K562 (cell line): ENCODE data around the gene PCOLCE2. TPM values are rescaled to one million over a fixed set of nuclear protein-coding genes. Genes with fewer than 3 reads are reported as not detected.

ENCODE experiments used
- ATAC-seq: fragments of 200-7000 bp; cut with Tn5 transposase; 3 replicates; pipeline ENCODE4 v1.9.1; 2020; ENCODE audit warnings: moderate library complexity
- BruUV-seq: library from RNA; stranded (reverse); fragments of 400-500 nt; replicated peaks from 2 replicates; lab custom pipeline; 2021; lab: Mats Ljungman, UMichigan
- CTCF ChIA-PET: fragments of 300-600 bp; formaldehyde crosslinking; extraction: SDS; loops from one replicate; lab custom pipeline; 2021; ENCODE audit warnings: low intra/inter-chr PET ratio; lab: Yijun Ruan, JAX
- POLR2A ChIA-PET: fragments of 300-600, 350-650 bp; sonication (Branson Sonifier 250); formaldehyde crosslinking; extraction: SDS; loops from one replicate; lab custom pipeline; 2021; ENCODE audit warnings: antibody characterized with exemption, inconsistent platforms; lab: Yijun Ruan, JAX
- DNase-seq, 4 experiments: peaks; one replicate each; pipeline versions ENCODE4 v3.0.0 to v3.0.0-alpha.2; 2011 to 2018; ENCODE audit warnings: low spot score in 3 of 4, mixed read lengths in 3 of 4; ENCODE audit errors: extremely low read depth in 1 of 4
- FAIRE-seq: peaks from 2 replicates; lab custom pipeline; 2011; peaks lifted over from hg19 to GRCh38; lab: Jason Lieb, UNC
- H2AFZ ChIP-seq: 2 replicates; pipeline ENCODE4 v1.6.0; 2011; ENCODE audit warnings: low read depth, low read length, control low read depth, inconsistent platforms
- H3K27ac ChIP-seq: fragments of 200-600 bp; 3 replicates; pipeline ENCODE4 v1.8.0; 2011; ENCODE audit warnings: low read depth, mild to moderate bottlenecking, control low read depth, inconsistent platforms, low read length, moderate library complexity, mixed read lengths; ENCODE audit errors: extremely low read depth
- H3K27me3 ChIP-seq, 2 experiments: fragments of 300-600 bp in 1 of 2; 2 replicates in 1 of 2; 3 replicates in 1 of 2; pipeline versions ENCODE4 v1.6.0 to v1.8.0; 2011; ENCODE audit warnings: inconsistent platforms in 2 of 2, low read length in 2 of 2, mild to moderate bottlenecking in 1 of 2, mixed read lengths in 1 of 2, moderate library complexity in 1 of 2; ENCODE audit not compliant: control insufficient read depth in 2 of 2, insufficient read depth in 2 of 2
- H3K36me3 ChIP-seq: fragments of 300-600 bp; 3 replicates; pipeline ENCODE4 v1.8.0; 2011; ENCODE audit warnings: mild to moderate bottlenecking, low read length, inconsistent platforms; ENCODE audit not compliant: control insufficient read depth, insufficient read depth
- H3K4me1 ChIP-seq, 2 experiments: fragments of 200-600 bp in 1 of 2; replicated peaks in 1 of 2; 2 replicates in 1 of 2; 3 replicates in 1 of 2; pipeline versions ENCODE4 v1.5.1 to v1.8.0; 2011; ENCODE audit warnings: inconsistent platforms in 2 of 2, low read length in 2 of 2, mild to moderate bottlenecking in 1 of 2, mixed read lengths in 1 of 2, moderate library complexity in 1 of 2; ENCODE audit not compliant: control insufficient read depth in 2 of 2, insufficient read depth in 2 of 2
- H3K4me2 ChIP-seq: 2 replicates; pipeline ENCODE4 v1.6.1; 2011; ENCODE audit warnings: low read length, control low read depth, inconsistent platforms, mixed read lengths; ENCODE audit not compliant: insufficient read depth
- H3K4me3 ChIP-seq: fragments of 200-600 bp; sonication (generic), shearing (Covaris generic); 2 replicates; pipeline ENCODE4 v1.5.1; 2016; ENCODE audit warnings: control low read depth, inconsistent platforms
- H3K79me2 ChIP-seq: fragments of 200-600 bp; 3 replicates; pipeline ENCODE4 v1.8.0; 2011; ENCODE audit warnings: low read length, inconsistent platforms; ENCODE audit not compliant: control insufficient read depth, insufficient read depth
- H3K9ac ChIP-seq, 2 experiments: 2 replicates each; pipeline versions ENCODE4 v1.6.0 to v1.6.1; 2011; ENCODE audit warnings: low read depth in 2 of 2, low read length in 2 of 2, control low read depth in 1 of 2, inconsistent platforms in 1 of 2, mild to moderate bottlenecking in 1 of 2, mixed read lengths in 1 of 2; ENCODE audit not compliant: insufficient read depth in 1 of 2
- H3K9me1 ChIP-seq: one replicate; pipeline ENCODE4 v1.6.0; 2011; ENCODE audit warnings: inconsistent platforms, mild to moderate bottlenecking, low read length, moderate library complexity; ENCODE audit not compliant: control insufficient read depth, insufficient read depth
- H3K9me3 ChIP-seq: replicated peaks from 2 replicates; pipeline ENCODE4 v1.5.1; 2011; ENCODE audit warnings: low read depth, low read length, inconsistent platforms; ENCODE audit not compliant: control insufficient read depth, insufficient read depth
- H4K20me1 ChIP-seq: replicated peaks from 2 replicates; pipeline ENCODE4 v1.6.1; 2011; ENCODE audit warnings: low read length, inconsistent platforms, mixed read lengths; ENCODE audit not compliant: control insufficient read depth, insufficient read depth
- CEBPG ChIP-seq, 3 experiments: fragments of 200-800 bp in 1 of 3; sonication (Bioruptor generic) in 1 of 3; sonication (generic) in 1 of 3; formaldehyde crosslinking in 1 of 3; IDR thresholded peaks in 2 of 3; conservative IDR thresholded peaks in 1 of 3; 2 replicates each; pipeline versions ENCODE4 v1.6.1 to v1.8.0; 2016 to 2022; ENCODE audit warnings: missing compliant biosample characterization in 2 of 3, missing genetic modification characterization in 2 of 3, mild to moderate bottlenecking in 1 of 3, missing genetic modification reagents in 1 of 3
- DPF2 ChIP-seq: fragments of 450-650 bp; IDR thresholded peaks from 2 replicates; pipeline ENCODE4 v1.6.1; 2016
- ELF1 ChIP-seq: fragments of 200-800 bp; sonication (Bioruptor generic); IDR thresholded peaks from 2 replicates; pipeline ENCODE4 v1.6.1; 2016; ENCODE audit warnings: missing genetic modification characterization, missing compliant biosample characterization
- GATA2 ChIP-seq: sonication (generic); formaldehyde crosslinking; IDR thresholded peaks from 2 replicates; pipeline ENCODE4 v1.4.0; 2020; ENCODE audit warnings: mild to moderate bottlenecking, missing genetic modification reagents
- HNRNPLL ChIP-seq: fragments of 200-400 bp; formaldehyde crosslinking; IDR thresholded peaks from 2 replicates; pipeline ENCODE4 v1.6.1; 2017; ENCODE audit warnings: low read length, low read depth, mild to moderate bottlenecking; ENCODE audit not compliant: poor library complexity, severe bottlenecking
- JUND ChIP-seq, 2 experiments: IDR thresholded peaks; 2 replicates in 1 of 2; 3 replicates in 1 of 2; pipeline ENCODE4 v1.6.1; 2011; ENCODE audit warnings: borderline replicate concordance in 2 of 2, low read depth in 2 of 2, low read length in 2 of 2, improper control_type of control experiment in 1 of 2, missing biosample characterization in 1 of 2, missing genetic modification characterization in 1 of 2, missing genetic modification reagents in 1 of 2
- LEF1 ChIP-seq: fragments of 450-650 bp; IDR thresholded peaks from 2 replicates; pipeline ENCODE4 v1.6.1; 2016; ENCODE audit warnings: mild to moderate bottlenecking
- MEF2D ChIP-seq: conservative IDR thresholded peaks from 2 replicates; pipeline ENCODE4 v1.6.1; 2016; ENCODE audit warnings: low read depth, missing genetic modification characterization, missing compliant biosample characterization
- NCOA2 ChIP-seq, 2 experiments: fragments of 450-650 bp; IDR thresholded peaks; 2 replicates each; pipeline ENCODE4 v1.6.1; 2018; ENCODE audit warnings: mild to moderate bottlenecking in 2 of 2, moderate library complexity in 1 of 2; ENCODE audit not compliant: partially characterized antibody in 2 of 2
- SMARCA4 ChIP-seq: fragments of 450-650 bp; IDR thresholded peaks from 2 replicates; pipeline ENCODE4 v1.6.1; 2016
- SRF ChIP-seq, 2 experiments: fragments of 250-450, 450-650 bp in 1 of 2; sonication (Bioruptor Pico) in 1 of 2; sonication (generic) in 1 of 2; formaldehyde crosslinking; IDR thresholded peaks; 2 replicates each; pipeline versions ENCODE4 v1.5.0 to v1.5.1; 2020 to 2022; ENCODE audit warnings: mild to moderate bottlenecking in 1 of 2, missing genetic modification reagents in 1 of 2
- TEAD2 ChIP-seq: fragments of 450-650 bp; IDR thresholded peaks from 2 replicates; pipeline ENCODE4 v1.6.1; 2016; ENCODE audit warnings: missing genetic modification characterization, control low read depth, missing compliant biosample characterization
- ZNF584 ChIP-seq: fragments of 200-800 bp; sonication (Bioruptor generic); IDR thresholded peaks from 2 replicates; pipeline ENCODE4 v1.6.1; 2016; ENCODE audit warnings: low read depth, mild to moderate bottlenecking, missing genetic modification characterization, missing compliant biosample characterization
- WGBS: fragments of 100-300 bp; shearing (Covaris generic); methylation state at CpG from one replicate; pipeline ENCODE4 v1.1.6; 2016; ENCODE audit warnings: low coverage, mixed read lengths; ENCODE audit not compliant: insufficient coverage; ENCODE audit errors: missing lambda C conversion rate; 5-methylcytosine and 5-hydroxymethylcytosine counted together
- in situ Hi-C: fragments of 300-500 bp; cut with MboI; formaldehyde crosslinking; loops from 4 replicates; pipeline ENCODE4 v1.15.0; 2018; ENCODE audit warnings: inconsistent platforms, mixed read lengths
- intact Hi-C: fragments of 100-400 bp; cut with micrococcal nuclease; formaldehyde crosslinking; loops from 2 replicates; pipeline ENCODE4 v1.14.2; 2022
- polyA plus RNA-seq, 8 experiments: library from polyadenylated mRNA; depleted of rRNA in 4 of 8; stranded (reverse) in 5 of 8; unstranded in 3 of 8; fragments of >200 nt; fragmentation: Nextera tagmentation in 2 of 8; fragmentation: Illumina TruSeq in 1 of 8; extraction: Ambion mirVana in 2 of 8; extraction: Trizol in 1 of 8; gene quantifications; 2 replicates each; pipeline versions ENCODE4 v1.2.1 to v1.2.3, GENCODE V29; 2011 to 2014; ENCODE audit warnings: inconsistent platforms in 1 of 8, missing spikeins in 1 of 8
- total RNA-seq, 7 experiments: library from RNA; depleted of rRNA in 6 of 7; stranded (reverse); fragments of >200 nt in 6 of 7; fragmentation: Illumina TruSeq in 2 of 7; extraction: Trizol in 2 of 7; gene quantifications; 2 replicates each; pipeline versions ENCODE4 v1.2.1 to v1.2.3, GENCODE V29; 2011 to 2021; ENCODE audit warnings: low replicate concordance in 1 of 7
- TF ChIP-seq, protein P1 (sequence below): sonication (generic); IDR thresholded peaks from 2 replicates; pipeline ENCODE4 v1.6.1; 2016

PCOLCE2 gene
- total and polyA plus RNA-seq, 9 of the 15 experiments (the other 6 are each of a cell fraction or from before 2014, with no cell fraction given), result 0.18 to 1.2 (median 0.65) TPM

DNA sequence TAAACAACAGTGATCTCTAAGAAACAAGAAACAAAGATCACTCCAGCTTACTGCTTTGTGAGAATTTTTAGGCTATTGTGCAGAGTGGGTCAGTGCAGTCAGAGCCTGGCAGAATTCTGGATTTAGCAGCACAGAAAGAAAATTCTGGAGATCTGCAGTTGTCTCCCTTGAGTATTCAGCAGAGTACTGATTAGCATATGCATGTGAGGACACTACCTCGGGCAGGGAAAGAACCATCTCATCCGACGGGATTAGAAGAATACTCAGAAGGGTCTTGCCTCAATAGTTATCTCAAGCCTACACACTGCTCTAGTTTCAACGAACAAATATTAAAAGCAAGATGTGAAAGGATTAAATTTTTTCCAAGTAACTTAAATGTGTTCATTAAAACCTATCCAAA, 94.4 kb downstream of the PCOLCE2 start:
- Histone ChIP-seq H3K4me2 (no peak overlapping the region), H3K36me3 (no peaks in the 10 kb centered on the region), H3K4me3 (no peak overlapping the region), H3K27me3 (no peaks in the 10 kb centered on the region), H4K20me1 (no peaks in the 10 kb centered on the region), H3K9me3 (no peaks in the 10 kb centered on the region), H3K4me1 (no peaks in the 10 kb centered on the region), H3K27ac (no peak overlapping the region), H2AFZ (no peak overlapping the region), H3K9ac (no peak overlapping the region), H3K9me1 (no peaks in the 10 kb centered on the region), H3K79me2 (no peaks in the 10 kb centered on the region)
- BruUV-seq, result no TSS peak
- no peak for TF ChIP-seq NCOA2 (IDR thresholded peaks at IDR 0.05; ENCODE audit: partially characterized antibody in 2 of 2)
- no peak for ATAC-seq
- DNase-seq, result no peak
- in situ Hi-C loops, result no loop called here
- CTCF ChIA-PET, result no interaction called here
- POLR2A ChIA-PET, result no interaction called here
- intact Hi-C loops, result no loop called here
- 44% methylated on average over 4 of the region's 4 CpGs for WGBS
- FAIRE-seq, result no peak

DNA sequence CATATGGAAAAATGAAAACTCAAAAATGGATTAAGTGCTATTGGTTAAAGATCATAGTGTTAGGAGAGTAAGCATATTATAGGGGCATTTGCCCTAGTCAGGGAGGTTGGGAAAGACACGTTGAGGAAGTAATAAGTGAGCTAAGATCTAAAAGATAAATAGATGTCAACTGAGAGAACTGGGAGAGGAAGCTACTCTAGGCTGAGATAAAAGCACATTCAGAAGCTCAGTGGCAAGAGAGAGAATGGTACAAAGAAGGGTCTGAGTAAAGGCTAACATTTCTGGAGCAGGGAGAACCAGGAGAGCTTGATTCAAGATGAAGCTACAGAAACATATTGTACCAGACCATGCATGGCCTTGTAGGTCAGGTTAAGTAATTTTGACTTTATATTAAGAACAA, 101.2 kb downstream of the PCOLCE2 start:
- H3K4me1 ChIP-seq, result peaks cover 0 to 14% of the 10 kb centered on the region in 2 experiments; a peak in 3 of 5 replicates
- H3K9ac ChIP-seq, result no peak overlapping the region
- DNase-seq, result peak in 1 of 4 experiments; percentile 21
- no peak overlapping the region for H3K4me2 ChIP-seq
- in situ Hi-C loops, result no loop called here
- no peaks in the 10 kb centered on the region for H3K79me2 ChIP-seq
- 0 out of 2 replicates have a peak overlapping the region, but pooled peaks have one; percentile 22 for H2AFZ ChIP-seq
- BruUV-seq, result no TSS peak
- peak; percentile 79 for ATAC-seq
- H3K4me3 ChIP-seq, result no peak overlapping the region
- H3K36me3 ChIP-seq, result no peaks in the 10 kb centered on the region
- no peaks in the 10 kb centered on the region for H3K9me3 ChIP-seq
- H4K20me1 ChIP-seq, result no peaks in the 10 kb centered on the region
- ChIA-PET POLR2A (interaction anchor here (0.6 to 1.8 kb wide), 6 partner anchors 10 to 386 kb away, joined by 3 to 11 read pairs (median 3); no protein-coding TSS in a partner anchor), CTCF (no interaction called here)
- no peak overlapping the region for H3K27ac ChIP-seq
- H3K9me1 ChIP-seq, result no peaks in the 10 kb centered on the region
- intact Hi-C loops, result no loop called here
- WGBS, result 0% methylated on average over 1 of the region's 1 CpG
- no peaks in the 10 kb centered on the region for H3K27me3 ChIP-seq
- FAIRE-seq, result no peak
- TF ChIP-seq LEF1 (no peak), GATA2 (CRISPR knock-in tag) (peak; percentile 55), MEF2D (tag) (no peak), TEAD2 (tag) (no peak), SMARCA4 (peak; percentile 22; the same call in 1 of the 2 replicates), HNRNPLL (no peak), SRF (CRISPR knock-in tag; IDR thresholded peaks at IDR 0.05) (peak in 1 of 2 experiments; percentile 48; a peak in 1 of 4 replicates), JUND (IDR thresholded peaks at IDR 0.05; ENCODE audit: borderline replicate concordance, low read depth, low read length) (0 out of 2 replicates have a peak, but pooled peaks have one; percentile 11), JUND (tag; IDR thresholded peaks at IDR 0.05; ENCODE audit: borderline replicate concordance, low read depth, low read length) (no peak), DPF2 (0 out of 2 replicates have a peak, but pooled peaks have one; percentile 33), ELF1 (tag) (0 out of 2 replicates have a peak, but pooled peaks have one; percentile 7), CEBPG (CRISPR knock-in tag; IDR thresholded peaks at IDR 0.05) (no peak), CEBPG (tag; conservative IDR thresholded peaks at IDR 0.05 in 1 of 2, IDR thresholded peaks at IDR 0.05 in 1 of 2) (0 out of 4 replicates have a peak, but pooled peaks of 1 of the 2 experiments have one; percentile 43), ZNF584 (no peak)
- TF ChIP-seq, protein P1, sequence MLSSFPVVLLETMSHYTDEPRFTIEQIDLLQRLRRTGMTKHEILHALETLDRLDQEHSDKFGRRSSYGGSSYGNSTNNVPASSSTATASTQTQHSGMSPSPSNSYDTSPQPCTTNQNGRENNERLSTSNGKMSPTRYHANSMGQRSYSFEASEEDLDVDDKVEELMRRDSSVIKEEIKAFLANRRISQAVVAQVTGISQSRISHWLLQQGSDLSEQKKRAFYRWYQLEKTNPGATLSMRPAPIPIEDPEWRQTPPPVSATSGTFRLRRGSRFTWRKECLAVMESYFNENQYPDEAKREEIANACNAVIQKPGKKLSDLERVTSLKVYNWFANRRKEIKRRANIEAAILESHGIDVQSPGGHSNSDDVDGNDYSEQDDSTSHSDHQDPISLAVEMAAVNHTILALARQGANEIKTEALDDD, result 0 out of 2 replicates have a peak, but pooled peaks have one; percentile 29
